Activated T-helper 9 cell treated with anti-CD3 and anti-CD28 coated beads, Interleukin-2, amount 50 U/mL, for 16 hours (primary cell): ENCODE measurements around the gene CRTC3.
"Not testable (repeated sequence)": the region's sequence is repeated elsewhere in the genome, so short reads cannot be mapped to it uniquely, and the experiment has no call there.

Experiments used
- DNase-seq: peaks from one replicate; pipeline ENCODE4 v3.0.0-alpha.2; 2020; ENCODE audit warnings: low read depth

Gene CRTC3

GRCh38 chr15:90529371-90530249 is at the start of gene CRTC3:
TSS of gene CRTC3 (plus strand) at chr15:90529923. CDS start at chr15:90530072, 149 bp downstream.
- DNase-seq: peak; percentile 39

GRCh38 chr15:90481023-90481422 is 48.7 kb upstream of the CRTC3 start:
- DNase-seq: no peak

GRCh38 chr15:90482124-90483011 is 47.4 kb upstream of the CRTC3 start:
- DNase-seq: peak; percentile 7

- no peak for DNase-seq
Measured at GRCh38 chr15:90483012-90483307, 46.8 kb upstream of the CRTC3 start.

- DNase-seq: no peak
Measured at GRCh38 chr15:90483637-90484036, 46.1 kb upstream of the CRTC3 start.

GRCh38 chr15:90487186-90487585 is 42.5 kb upstream of the CRTC3 start:
- no peak for DNase-seq

- DNase-seq: no peak
Measured at GRCh38 chr15:90489514-90489913, 40.2 kb upstream of the CRTC3 start.

- DNase-seq: no peak
Measured at GRCh38 chr15:90489944-90490343, 39.8 kb upstream of the CRTC3 start.

GRCh38 chr15:90493647-90494046 is 36.1 kb upstream of the CRTC3 start:
- DNase-seq: no peak

- no peak for DNase-seq
Measured at GRCh38 chr15:90495067-90495466, 34.7 kb upstream of the CRTC3 start.

- DNase-seq: no peak
Measured at GRCh38 chr15:90496791-90497190, 32.9 kb upstream of the CRTC3 start.

GRCh38 chr15:90497376-90497775 is 32.3 kb upstream of the CRTC3 start:
- no peak for DNase-seq

GRCh38 chr15:90497912-90498311 is 31.8 kb upstream of the CRTC3 start:
- no peak for DNase-seq

- DNase-seq: no peak
Measured at GRCh38 chr15:90500171-90500570, 29.6 kb upstream of the CRTC3 start.

GRCh38 chr15:90501898-90502297 is 27.8 kb upstream of the CRTC3 start:
- DNase-seq: no peak

GRCh38 chr15:90510781-90511180 is 18.9 kb upstream of the CRTC3 start:
- DNase-seq: not testable (repeated sequence)

- DNase-seq: not testable (repeated sequence)
Measured at GRCh38 chr15:90511211-90511618, 18.5 kb upstream of the CRTC3 start.

GRCh38 chr15:90512276-90512675 is 17.4 kb upstream of the CRTC3 start:
- DNase-seq: no peak

- DNase-seq: no peak
Measured at GRCh38 chr15:90512981-90513380, 16.7 kb upstream of the CRTC3 start.

GRCh38 chr15:90513448-90513847 is 16.3 kb upstream of the CRTC3 start:
- no peak for DNase-seq

GRCh38 chr15:90513893-90514292 is 15.8 kb upstream of the CRTC3 start:
- not testable (repeated sequence) for DNase-seq

- no peak for DNase-seq
Measured at GRCh38 chr15:90519688-90520087, 10.0 kb upstream of the CRTC3 start.

GRCh38 chr15:90520365-90520764 is 9.4 kb upstream of the CRTC3 start:
- DNase-seq: no peak
